Spleen (tissue), 7 donors: Measurements from ENCODE around the gene MAP3K8.

ENCODE experiments used
- POLR2A ChIP-seq, 3 donors: fragments of 450-650 bp; IDR thresholded peaks; one replicate each; pipeline ENCODE4 v1.5.1; 2017; ENCODE audit warnings: antibody characterized with exemption in 3 of 3, mild to moderate bottlenecking in 1 of 3
- POLR2AphosphoS5 ChIP-seq, 3 donors: sonication (generic); formaldehyde crosslinking; IDR thresholded peaks; one replicate each; pipeline ENCODE4 v1.5.1; 2017; ENCODE audit warnings: antibody characterized with exemption in 3 of 3
- TF ChIP-seq, protein P1 (sequence below), 11 experiments: fragments of 200-600 bp in 7 of 11; fragments of 450-650 bp in 4 of 11; sonication (generic) in 4 of 11; IDR thresholded peaks in 8 of 11; conservative IDR thresholded peaks in 3 of 11; 1 replicate in 7 of 11; 2 replicates in 4 of 11; pipeline versions ENCODE4 v1.4.0 to v1.8.0; 2016 to 2021; ENCODE audit warnings: antibody characterized with exemption in 11 of 11, inconsistent platforms in 4 of 11, mild to moderate bottlenecking in 1 of 11
- donor health status: DM: no; HTN: no; CAD: no; lungs with moderate emphysema.
- donor health status: DM: no; HTN: no; CAD: no.
- donor health status: DM: no; HTN: no; CAD: no.

DNA sequence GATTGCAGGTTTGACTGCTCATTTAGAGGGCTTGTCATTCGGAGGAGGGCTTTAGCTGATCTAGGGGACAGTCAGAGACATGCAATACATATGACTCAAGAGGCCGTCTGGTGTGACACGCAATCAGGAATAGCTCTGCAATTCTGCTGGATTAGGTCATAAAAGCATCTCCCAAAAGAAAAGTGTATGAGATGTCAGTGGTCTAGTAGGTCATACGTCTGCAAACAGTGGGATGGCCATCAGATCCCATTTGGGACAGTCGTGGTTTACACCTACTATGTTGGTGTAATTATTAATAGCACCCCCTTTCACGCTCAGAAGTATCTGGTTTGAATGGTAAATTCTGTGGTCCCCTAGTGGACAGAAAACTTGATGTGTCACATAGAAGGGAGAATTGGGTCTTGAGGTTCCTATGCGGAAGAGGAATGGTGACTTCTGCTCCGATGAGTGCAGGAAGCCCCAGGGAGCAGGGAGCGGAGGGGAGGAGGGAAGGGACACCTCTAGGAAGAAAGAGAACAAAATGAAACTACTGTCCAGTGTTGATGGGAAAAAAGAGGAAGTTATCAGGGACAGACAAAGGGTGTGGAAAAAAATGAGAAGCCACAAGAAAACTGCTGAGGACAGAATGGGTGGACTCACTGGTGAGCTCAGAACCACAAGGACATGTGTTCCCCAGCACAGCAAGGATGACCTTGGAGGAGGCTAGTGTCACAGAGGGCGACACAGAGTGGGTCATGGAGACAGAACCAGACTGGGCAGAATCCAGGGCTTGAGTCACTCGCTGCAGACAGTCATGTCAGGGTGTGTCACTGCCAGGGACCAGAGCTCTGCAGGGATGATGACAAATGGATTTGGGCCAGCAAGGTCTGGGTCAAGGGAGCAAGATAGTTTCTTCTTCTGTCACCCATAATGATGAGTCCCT is 59.9 kb downstream of the MAP3K8 start:
- TF ChIP-seq, protein P1, sequence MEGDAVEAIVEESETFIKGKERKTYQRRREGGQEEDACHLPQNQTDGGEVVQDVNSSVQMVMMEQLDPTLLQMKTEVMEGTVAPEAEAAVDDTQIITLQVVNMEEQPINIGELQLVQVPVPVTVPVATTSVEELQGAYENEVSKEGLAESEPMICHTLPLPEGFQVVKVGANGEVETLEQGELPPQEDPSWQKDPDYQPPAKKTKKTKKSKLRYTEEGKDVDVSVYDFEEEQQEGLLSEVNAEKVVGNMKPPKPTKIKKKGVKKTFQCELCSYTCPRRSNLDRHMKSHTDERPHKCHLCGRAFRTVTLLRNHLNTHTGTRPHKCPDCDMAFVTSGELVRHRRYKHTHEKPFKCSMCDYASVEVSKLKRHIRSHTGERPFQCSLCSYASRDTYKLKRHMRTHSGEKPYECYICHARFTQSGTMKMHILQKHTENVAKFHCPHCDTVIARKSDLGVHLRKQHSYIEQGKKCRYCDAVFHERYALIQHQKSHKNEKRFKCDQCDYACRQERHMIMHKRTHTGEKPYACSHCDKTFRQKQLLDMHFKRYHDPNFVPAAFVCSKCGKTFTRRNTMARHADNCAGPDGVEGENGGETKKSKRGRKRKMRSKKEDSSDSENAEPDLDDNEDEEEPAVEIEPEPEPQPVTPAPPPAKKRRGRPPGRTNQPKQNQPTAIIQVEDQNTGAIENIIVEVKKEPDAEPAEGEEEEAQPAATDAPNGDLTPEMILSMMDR (IDR thresholded peaks at IDR 0.05 in 8 of 11, conservative IDR thresholded peaks at IDR 0.05 in 3 of 11), result peak in 6 of 11 experiments; percentile 5 to 44 (median 31)
- TF ChIP-seq POLR2AphosphoS5 (IDR thresholded peaks at IDR 0.05) (peak in 1 of 3 donors; percentile 61), POLR2A (IDR thresholded peaks at IDR 0.05) (no peak)
